ENCODE results near the gene ATP2C2.

ATP2C2 gene

DNA sequence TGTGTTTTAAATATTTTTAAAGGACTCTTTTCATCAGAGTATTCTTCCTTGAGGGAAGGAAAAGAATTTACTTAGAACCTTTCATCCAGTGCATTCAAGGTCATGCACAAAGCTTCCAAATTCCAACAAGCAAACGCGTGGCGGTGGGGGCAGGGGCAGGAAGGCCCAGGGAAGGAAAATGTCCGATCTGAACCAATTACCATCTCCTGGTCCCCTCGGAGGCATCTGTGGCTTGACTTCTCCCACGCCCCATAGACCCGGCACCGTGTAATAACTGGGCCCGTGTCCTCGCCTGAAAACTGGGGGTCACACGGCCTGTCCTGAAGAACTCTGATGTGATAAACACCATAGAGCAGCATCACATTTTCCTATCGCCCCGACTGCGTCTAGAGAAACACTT lies 117.8 kb downstream of the ATP2C2 start:
- H3K4me3 ChIP-seq (ENCODE audit: low read depth, low read length), result no peak overlapping the region
- TF ChIP-seq, protein P1, sequence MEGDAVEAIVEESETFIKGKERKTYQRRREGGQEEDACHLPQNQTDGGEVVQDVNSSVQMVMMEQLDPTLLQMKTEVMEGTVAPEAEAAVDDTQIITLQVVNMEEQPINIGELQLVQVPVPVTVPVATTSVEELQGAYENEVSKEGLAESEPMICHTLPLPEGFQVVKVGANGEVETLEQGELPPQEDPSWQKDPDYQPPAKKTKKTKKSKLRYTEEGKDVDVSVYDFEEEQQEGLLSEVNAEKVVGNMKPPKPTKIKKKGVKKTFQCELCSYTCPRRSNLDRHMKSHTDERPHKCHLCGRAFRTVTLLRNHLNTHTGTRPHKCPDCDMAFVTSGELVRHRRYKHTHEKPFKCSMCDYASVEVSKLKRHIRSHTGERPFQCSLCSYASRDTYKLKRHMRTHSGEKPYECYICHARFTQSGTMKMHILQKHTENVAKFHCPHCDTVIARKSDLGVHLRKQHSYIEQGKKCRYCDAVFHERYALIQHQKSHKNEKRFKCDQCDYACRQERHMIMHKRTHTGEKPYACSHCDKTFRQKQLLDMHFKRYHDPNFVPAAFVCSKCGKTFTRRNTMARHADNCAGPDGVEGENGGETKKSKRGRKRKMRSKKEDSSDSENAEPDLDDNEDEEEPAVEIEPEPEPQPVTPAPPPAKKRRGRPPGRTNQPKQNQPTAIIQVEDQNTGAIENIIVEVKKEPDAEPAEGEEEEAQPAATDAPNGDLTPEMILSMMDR (IDR thresholded peaks at IDR 0.05; ENCODE audit: low read depth, low read length), result no peak
- in situ Hi-C loops (cut with HindIII; ENCODE audit: low sequenced_read_pairs), result no loop called here
- DNase-seq (ENCODE audit: low read depth, low spot score), result no peak

DNA sequence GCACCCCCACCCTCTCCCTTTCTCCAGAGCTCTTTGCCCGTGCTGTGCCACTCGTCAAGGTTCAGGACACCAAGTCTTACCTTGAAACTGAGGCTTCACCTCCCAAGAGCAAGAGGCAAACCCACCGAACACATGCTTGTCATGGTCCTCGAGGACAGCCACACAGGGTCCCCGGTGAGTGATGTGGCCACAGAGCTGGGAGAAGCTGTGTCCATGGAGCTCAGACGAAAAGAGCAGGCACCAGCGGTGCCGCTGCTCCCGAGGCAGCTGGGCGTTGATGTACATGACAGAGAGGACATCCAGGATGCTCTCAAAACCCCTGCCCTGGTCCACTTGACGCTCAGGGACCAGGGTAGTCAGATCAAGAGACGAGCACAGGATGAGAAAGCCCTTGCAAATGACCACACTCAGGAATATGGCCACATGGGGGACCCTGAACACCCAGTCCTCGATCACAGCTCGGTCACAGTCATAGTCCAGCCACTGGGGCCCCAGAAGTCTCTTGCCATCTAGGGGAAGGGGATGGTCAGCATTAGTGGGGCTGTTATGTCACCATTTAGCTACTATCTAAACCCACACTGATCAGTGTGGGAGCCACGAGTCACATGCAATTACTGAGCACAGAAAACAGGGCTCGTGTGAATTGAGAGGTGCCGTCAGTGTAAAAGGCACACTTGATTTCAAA lies 118.4 kb downstream of the ATP2C2 start:
- in situ Hi-C loops (cut with HindIII; ENCODE audit: low sequenced_read_pairs), result no loop called here
- no peak overlapping the region for H3K4me3 ChIP-seq (ENCODE audit: low read depth, low read length)
- no peak for DNase-seq (ENCODE audit: low read depth, low spot score)
- TF ChIP-seq, protein P1 (IDR thresholded peaks at IDR 0.05; ENCODE audit: low read depth, low read length), result no peak

DNA sequence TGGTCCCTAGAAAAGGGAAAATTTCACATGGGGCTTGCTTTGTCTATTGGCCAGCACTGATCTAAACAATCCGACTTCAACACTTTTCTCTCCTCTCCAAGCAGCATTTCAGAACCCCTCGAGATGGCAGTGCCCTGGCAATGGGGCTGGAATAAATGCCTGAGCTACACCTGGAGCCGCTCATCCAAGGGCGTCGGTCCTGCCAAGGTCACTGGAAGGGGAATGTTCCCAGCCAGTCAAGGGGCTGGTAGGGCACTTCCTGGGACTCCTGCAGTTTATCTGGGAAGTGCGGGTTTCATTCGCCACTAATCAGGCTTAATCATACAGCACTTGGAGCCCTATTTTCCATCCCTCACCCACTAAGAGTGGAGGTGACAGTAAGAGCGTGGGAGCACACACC lies 119.0 kb downstream of the ATP2C2 start:
- DNase-seq (ENCODE audit: low read depth, low spot score), result no peak
- in situ Hi-C loops (cut with HindIII; ENCODE audit: low sequenced_read_pairs), result no loop called here
- TF ChIP-seq, protein P1 (IDR thresholded peaks at IDR 0.05; ENCODE audit: low read depth, low read length), result no peak
- H3K4me3 ChIP-seq (ENCODE audit: low read depth, low read length), result no peak overlapping the region

DNA sequence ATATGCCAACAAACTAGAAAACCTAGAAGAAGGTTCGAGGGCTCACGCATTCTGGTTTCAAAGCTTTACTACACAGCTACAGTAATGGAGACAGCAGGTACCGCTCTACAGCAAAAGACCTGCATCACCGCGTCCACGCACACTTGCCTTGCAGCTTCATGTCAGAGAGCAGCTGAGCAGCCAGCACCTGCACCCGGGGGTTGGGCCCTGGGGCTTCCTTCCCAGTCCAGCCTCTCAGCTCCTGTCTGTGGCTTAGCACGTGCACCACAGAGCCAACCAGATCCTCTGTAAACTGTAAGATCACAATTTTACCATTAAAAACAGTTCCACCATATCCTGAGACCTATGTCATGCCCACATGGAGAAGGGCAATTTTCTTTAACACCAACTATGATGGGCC lies 120.8 kb downstream of the ATP2C2 start:
- TF ChIP-seq, protein P1 (IDR thresholded peaks at IDR 0.05; ENCODE audit: low read depth, low read length), result no peak
- in situ Hi-C loops (cut with HindIII; ENCODE audit: low sequenced_read_pairs), result no loop called here
- H3K4me3 ChIP-seq (ENCODE audit: low read depth, low read length), result no peak overlapping the region
- DNase-seq (ENCODE audit: low read depth, low spot score), result no peak

DNA sequence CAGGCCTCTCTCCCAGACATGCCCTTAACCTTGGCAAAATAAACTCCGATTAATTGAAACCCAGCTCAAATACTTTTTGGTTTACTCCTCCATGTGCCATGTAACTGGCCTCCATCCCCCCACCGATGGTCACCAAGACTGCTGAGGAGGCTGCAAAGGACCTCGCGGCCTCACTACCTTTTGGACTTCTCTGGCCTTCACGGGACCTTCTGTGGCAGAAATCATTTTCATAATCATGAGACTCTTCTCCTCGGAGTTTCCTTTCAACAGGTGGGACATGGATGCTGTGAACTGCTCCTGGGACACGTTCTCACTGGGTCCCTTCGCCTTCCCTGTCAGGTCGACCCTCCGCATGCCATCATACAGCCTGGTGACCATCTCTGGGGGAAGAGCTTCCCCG lies 127.2 kb downstream of the ATP2C2 start:
- DNase-seq (ENCODE audit: low read depth, low spot score), result no peak
- no peak overlapping the region for H3K4me3 ChIP-seq (ENCODE audit: low read depth, low read length)
- TF ChIP-seq, protein P1 (IDR thresholded peaks at IDR 0.05; ENCODE audit: low read depth, low read length), result no peak
- in situ Hi-C loops (cut with HindIII; ENCODE audit: low sequenced_read_pairs), result no loop called here

DNA sequence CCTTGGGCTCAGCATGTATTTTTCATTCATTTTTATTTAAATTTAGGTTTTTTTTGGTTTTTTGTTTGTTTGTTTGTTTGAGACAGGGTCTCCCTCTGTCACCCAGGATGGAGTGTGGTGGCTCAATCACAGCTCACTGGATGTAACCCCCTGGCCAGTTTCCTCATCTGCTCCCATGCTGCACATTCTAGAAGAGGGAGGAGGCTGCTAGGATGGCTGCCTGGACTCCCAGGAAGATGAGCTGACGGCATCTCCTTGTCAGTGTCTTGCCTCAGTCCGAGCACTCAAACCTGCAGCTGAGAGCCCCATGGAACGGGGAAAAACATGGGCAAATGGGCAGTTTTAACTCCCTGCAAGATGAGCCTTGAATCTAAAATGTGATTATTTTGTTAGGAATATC lies 128.7 kb downstream of the ATP2C2 start:
- in situ Hi-C loops (cut with HindIII; ENCODE audit: low sequenced_read_pairs), result no loop called here
- TF ChIP-seq, protein P1 (IDR thresholded peaks at IDR 0.05; ENCODE audit: low read depth, low read length), result no peak
- H3K4me3 ChIP-seq (ENCODE audit: low read depth, low read length), result no peak overlapping the region
- DNase-seq (ENCODE audit: low read depth, low spot score), result no peak

All from astrocyte of the spinal cord (primary cell).